SIG-M5 treated with dmso at 0.1 percent for 504 hours (cell line): Measurements from ENCODE around the gene C16orf86.

Source experiments
- DNase-seq: peaks from one replicate; lab custom pipeline; 2025; ENCODE audit not compliant: unreplicated experiment; lab: John Stamatoyannopoulos, UW

The C16orf86 gene

GRCh38 chr16:67666032-67666551 is 522 bp upstream of the C16orf86 start:
- DNase-seq = no peak

- no peak for DNase-seq
These were observed 821 bp downstream of the C16orf86 start for GRCh38 chr16:67667453-67667816.

GRCh38 chr16:67667817-67668494 is 1.3 kb downstream of the C16orf86 start:
- peak; percentile 96 for DNase-seq

GRCh38 chr16:67668495-67669157 is 2.0 kb downstream of the C16orf86 start:
- DNase-seq = no peak

GRCh38 chr16:67669499-67670101 is 3.0 kb downstream of the C16orf86 start:
- no peak for DNase-seq

- no peak for DNase-seq
These were observed 5.7 kb downstream of the C16orf86 start for GRCh38 chr16:67672306-67672705.

- DNase-seq = peak; percentile 52
These were observed 6.4 kb downstream of the C16orf86 start for GRCh38 chr16:67672739-67673662.

- DNase-seq = no peak
These were observed 7.3 kb downstream of the C16orf86 start for GRCh38 chr16:67673712-67674580.

GRCh38 chr16:67674851-67675578 is 8.4 kb downstream of the C16orf86 start:
- DNase-seq = no peak

- no peak for DNase-seq
These were observed 8.9 kb downstream of the C16orf86 start for GRCh38 chr16:67675579-67675935.

- no peak for DNase-seq
These were observed 9.4 kb downstream of the C16orf86 start for GRCh38 chr16:67675999-67676398.

- peak; percentile 49 for DNase-seq
These were observed 9.9 kb downstream of the C16orf86 start for GRCh38 chr16:67676516-67676915.

- no peak for DNase-seq
These were observed 10.3 kb downstream of the C16orf86 start for GRCh38 chr16:67676939-67677338.

GRCh38 chr16:67677712-67678111 is 11.1 kb downstream of the C16orf86 start:
- no peak for DNase-seq

GRCh38 chr16:67678354-67679023 is 11.9 kb downstream of the C16orf86 start:
- no peak for DNase-seq

- DNase-seq = no peak
These were observed 13.6 kb downstream of the C16orf86 start for GRCh38 chr16:67679935-67680897.

GRCh38 chr16:67683767-67684166 is 17.2 kb downstream of the C16orf86 start:
- no peak for DNase-seq
